OCI-LY3 (cell line): Measurements from ENCODE around the gene LIPT2.

ENCODE experiments used
- CTCF ChIP-seq: fragments of 200-600, 300-600 bp; sonication (generic); IDR thresholded peaks from 2 replicates; pipeline ENCODE4 v1.5.1; 2014; ENCODE audit warnings: antibody characterized with exemption, low read length, low read depth
- EZH2phosphoT487 ChIP-seq: fragments of 200-600 bp; shearing (Covaris generic); IDR thresholded peaks from 2 replicates; pipeline ENCODE4 v1.6.1; 2018; ENCODE audit warnings: antibody characterized with exemption, mixed run types, low read depth

- TF ChIP-seq CTCF = no peak
- TF ChIP-seq EZH2phosphoT487 = no peak
These were observed 47.0 kb downstream of the LIPT2 start for GRCh38 chr11:74446532-74446938.
